Tibial nerve (tissue), 4 donors: ENCODE measurements around the gene PCF11. TPM values are rescaled to one million over a fixed set of nuclear protein-coding genes. Genes with fewer than 3 reads are reported as not detected.

Source experiments
- DNase-seq, 2 donors: peaks; one replicate each; pipeline ENCODE4 v3.0.0-alpha.2; 2019; ENCODE audit warnings: low spot score in 2 of 2
- H3K27ac ChIP-seq, 4 donors: fragments of 200-600 bp; sonication (generic) in 3 of 4; one replicate each; pipeline ENCODE4 v1.5.1; 2017 to 2019; ENCODE audit warnings: mild to moderate bottlenecking in 1 of 4
- H3K27me3 ChIP-seq, 2 donors: fragments of 200-600 bp; sonication (generic) in 1 of 2; one replicate each; pipeline versions ENCODE4 v1.5.1 to v1.6.0; 2017 to 2019
- H3K36me3 ChIP-seq, 3 donors: fragments of 200-600 bp; sonication (generic); one replicate each; pipeline ENCODE4 v1.5.1; 2018 to 2019
- H3K4me1 ChIP-seq, 4 donors: fragments of 200-600 bp; sonication (generic) in 3 of 4; one replicate each; pipeline ENCODE4 v1.5.1; 2017 to 2019
- H3K4me3 ChIP-seq, 4 donors: fragments of 200-600 bp; sonication (generic) in 3 of 4; one replicate each; pipeline ENCODE4 v1.5.1; 2017 to 2019; ENCODE audit warnings: mild to moderate bottlenecking in 1 of 4, moderate library complexity in 1 of 4
- H3K9me3 ChIP-seq, 4 donors: fragments of 200-600 bp; sonication (generic) in 3 of 4; one replicate each; pipeline ENCODE4 v1.5.1; 2017 to 2019
- CTCF ChIP-seq, 5 experiments: fragments of 200-600 bp in 3 of 5; fragments of 450-650 bp in 2 of 5; sonication (generic) in 3 of 5; IDR thresholded peaks; one replicate each; pipeline ENCODE4 v1.5.1; 2016 to 2019; ENCODE audit warnings: antibody characterized with exemption in 5 of 5, mild to moderate bottlenecking in 3 of 5, moderate library complexity in 2 of 5
- EP300 ChIP-seq, 2 donors: sonication (generic); formaldehyde crosslinking; IDR thresholded peaks; one replicate each; pipeline ENCODE4 v1.6.1; 2017; ENCODE audit warnings: antibody characterized with exemption in 2 of 2, mild to moderate bottlenecking in 1 of 2
- POLR2A ChIP-seq, 2 donors: fragments of 450-650 bp; IDR thresholded peaks; one replicate each; pipeline ENCODE4 v1.6.1; 2017; ENCODE audit warnings: antibody characterized with exemption in 2 of 2, mild to moderate bottlenecking in 2 of 2, moderate library complexity in 2 of 2
- WGBS, 2 donors: methylation state at CpG; one replicate each; pipeline ENCODE4 v1.1.5; 2018; 5-methylcytosine and 5-hydroxymethylcytosine counted together
- total RNA-seq, 4 donors: library from RNA; depleted of rRNA; stranded (reverse); fragments of >200 nt; gene quantifications; one replicate each; pipeline ENCODE4 v1.1.0, GENCODE V29; 2016

Gene PCF11
- total RNA-seq, 4 donors from 2014 or later: 88.5 to 145 (median 126) TPM

GRCh38 chr11:83139310-83139709 lies 17.6 kb upstream of the PCF11 start:
- TF ChIP-seq EP300 (IDR thresholded peaks at IDR 0.05): no peak
- TF ChIP-seq CTCF (IDR thresholded peaks at IDR 0.05): no peak
- no peak for TF ChIP-seq POLR2A (IDR thresholded peaks at IDR 0.05)
- H3K27ac ChIP-seq: no peak overlapping the region
- no peaks in the 10 kb centered on the region for H3K9me3 ChIP-seq
- WGBS, 2 donors: 67 to 69% methylated on average over 6 of the region's 6 CpGs
- H3K36me3 ChIP-seq: no peaks in the 10 kb centered on the region
- H3K27me3 ChIP-seq: no peaks in the 10 kb centered on the region
- no peak overlapping the region for H3K4me3 ChIP-seq
- H3K4me1 ChIP-seq: no peaks in the 10 kb centered on the region
- no peak for DNase-seq

GRCh38 chr11:83140691-83141455 lies 16.1 kb upstream of the PCF11 start:
- DNase-seq: no peak
- H3K4me3 ChIP-seq: no peak overlapping the region
- no peaks in the 10 kb centered on the region for H3K36me3 ChIP-seq
- no peaks in the 10 kb centered on the region for H3K4me1 ChIP-seq
- no peaks in the 10 kb centered on the region for H3K27me3 ChIP-seq
- no peak for TF ChIP-seq CTCF (IDR thresholded peaks at IDR 0.05)
- TF ChIP-seq EP300 (IDR thresholded peaks at IDR 0.05): no peak
- no peak for TF ChIP-seq POLR2A (IDR thresholded peaks at IDR 0.05)
- H3K27ac ChIP-seq: no peak overlapping the region
- WGBS, 2 donors: 88 to 93% methylated on average over 11 of the region's 11 CpGs
- no peaks in the 10 kb centered on the region for H3K9me3 ChIP-seq

- WGBS, 2 donors: 89 to 92% methylated on average over 4 of the region's 4 CpGs
- Histone ChIP-seq H3K27ac (no peak overlapping the region), H3K36me3 (no peaks in the 10 kb centered on the region), H3K9me3 (no peaks in the 10 kb centered on the region), H3K4me1 (no peaks in the 10 kb centered on the region), H3K4me3 (no peak overlapping the region), H3K27me3 (no peaks in the 10 kb centered on the region)
- TF ChIP-seq EP300 (IDR thresholded peaks at IDR 0.05): no peak
- TF ChIP-seq POLR2A (IDR thresholded peaks at IDR 0.05): no peak
- no peak for TF ChIP-seq CTCF (IDR thresholded peaks at IDR 0.05)
- no peak for DNase-seq
Observed at GRCh38 chr11:83147895-83148294, 9.0 kb upstream of the PCF11 start.

- Histone ChIP-seq H3K4me3 (no peak overlapping the region), H3K27me3 (no peaks in the 10 kb centered on the region), H3K27ac (no peak overlapping the region), H3K36me3 (no peaks in the 10 kb centered on the region), H3K4me1 (peaks cover 0 to 2% (median 0%) of the 10 kb centered on the region in 4 donors), H3K9me3 (no peaks in the 10 kb centered on the region)
- TF ChIP-seq CTCF (IDR thresholded peaks at IDR 0.05) (no peak), EP300 (IDR thresholded peaks at IDR 0.05) (no peak), POLR2A (IDR thresholded peaks at IDR 0.05) (no peak)
- no peak for DNase-seq
- 81 to 88% methylated on average over 2 of the region's 2 CpGs for WGBS, 2 donors
Observed at GRCh38 chr11:83150450-83150849, 6.5 kb upstream of the PCF11 start.

GRCh38 chr11:83151274-83151977 lies 5.5 kb upstream of the PCF11 start:
- H3K27ac ChIP-seq: no peak overlapping the region
- H3K36me3 ChIP-seq: no peaks in the 10 kb centered on the region
- 87 to 89% methylated on average over 10 of the region's 10 CpGs for WGBS, 2 donors
- no peaks in the 10 kb centered on the region for H3K27me3 ChIP-seq
- DNase-seq: no peak
- H3K4me1 ChIP-seq: peaks cover 0 to 7% (median 0%) of the 10 kb centered on the region in 4 donors
- no peaks in the 10 kb centered on the region for H3K9me3 ChIP-seq
- no peak overlapping the region for H3K4me3 ChIP-seq
- no peak for TF ChIP-seq EP300 (IDR thresholded peaks at IDR 0.05)
- no peak for TF ChIP-seq POLR2A (IDR thresholded peaks at IDR 0.05)
- TF ChIP-seq CTCF (IDR thresholded peaks at IDR 0.05): no peak
